Erythroblast (primary cell): Measurements from ENCODE around the gene LRP3.

Source experiments
- GATA1 ChIP-seq: IDR thresholded peaks from 2 replicates; pipeline ENCODE4 v1.6.1; 2011; ENCODE audit warnings: low read depth, mild to moderate bottlenecking, control low read depth, low read length, moderate library complexity
- POLR2A ChIP-seq: IDR thresholded peaks from 2 replicates; pipeline ENCODE4 v1.6.1; 2011; ENCODE audit warnings: mild to moderate bottlenecking, low read length

DNA sequence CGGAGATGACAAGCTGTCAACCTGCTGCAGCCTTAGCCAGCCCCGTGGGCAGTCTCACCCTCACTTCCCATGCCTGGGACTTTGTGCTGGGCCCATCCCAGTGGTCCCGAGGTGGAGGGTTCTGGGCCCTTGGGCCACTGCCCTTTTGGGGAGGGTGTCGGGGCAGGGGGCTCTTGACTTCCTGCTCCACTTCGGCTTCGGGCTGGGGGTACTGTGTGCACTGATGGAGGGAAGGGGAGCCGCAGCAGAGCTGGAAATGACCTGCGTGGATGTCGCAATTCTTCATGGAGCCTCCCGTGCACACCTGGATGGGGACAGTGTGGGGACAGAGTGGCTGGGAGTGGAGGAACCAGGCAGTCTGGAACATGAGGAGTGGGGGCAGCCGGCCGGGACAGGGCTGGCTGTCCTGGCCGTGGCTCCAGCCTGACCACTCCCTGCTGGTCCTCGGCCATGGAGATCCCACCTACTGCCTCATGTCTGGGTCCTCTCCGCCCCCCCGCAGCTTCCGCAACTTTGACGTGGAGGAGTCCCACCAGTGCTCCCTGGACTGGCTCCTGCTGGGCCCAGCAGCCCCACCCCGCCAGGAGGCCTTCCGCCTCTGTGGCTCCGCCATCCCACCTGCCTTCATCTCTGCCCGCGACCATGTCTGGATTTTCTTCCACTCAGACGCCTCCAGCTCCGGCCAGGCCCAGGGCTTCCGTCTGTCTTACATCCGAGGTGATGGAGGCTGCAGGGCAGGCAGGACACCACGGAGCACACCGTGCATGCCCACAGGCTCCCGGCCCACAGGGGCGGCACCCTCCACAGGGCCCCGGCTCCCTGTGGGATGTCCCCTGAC lies 10.2 kb downstream of the LRP3 start:
- TF ChIP-seq POLR2A: no peak
- TF ChIP-seq GATA1: no peak
